GM19193 (cell line): ENCODE data around the gene SHCBP1.

Experiments
- POLR2A ChIP-seq: IDR thresholded peaks from 4 replicates; pipeline ENCODE4 v1.6.1; 2011; ENCODE audit not compliant: insufficient read depth, insufficient read length; ENCODE audit errors: extremely low read depth

SHCBP1 gene

GRCh38 chr16:46568472-46569230, 52.5 kb downstream of the SHCBP1 start:
- no peak for TF ChIP-seq POLR2A

GRCh38 chr16:46562979-46563378, 58.2 kb downstream of the SHCBP1 start:
- no peak for TF ChIP-seq POLR2A

- TF ChIP-seq POLR2A = no peak
Measured at GRCh38 chr16:46558018-46558417, 63.2 kb downstream of the SHCBP1 start.

DNA sequence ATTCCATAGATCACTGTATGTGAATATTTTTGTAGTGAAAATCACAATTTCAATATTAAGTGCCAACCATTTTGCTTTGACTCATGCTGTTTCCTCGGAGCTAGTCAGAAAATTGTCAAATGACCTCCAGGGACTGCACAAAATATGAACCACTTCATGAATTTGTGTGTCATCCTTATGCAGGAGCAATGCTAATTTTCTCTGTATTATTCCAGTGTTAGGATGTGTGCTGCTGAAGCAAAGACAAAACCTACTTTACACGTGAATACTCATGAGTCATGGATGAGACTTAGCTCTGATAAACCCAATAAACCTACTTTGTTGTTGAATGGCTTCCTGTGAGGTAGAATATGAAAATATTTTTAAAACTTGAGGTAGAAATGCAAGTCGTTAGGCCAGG, 65.2 kb downstream of the SHCBP1 start:
- no peak for TF ChIP-seq POLR2A

DNA sequence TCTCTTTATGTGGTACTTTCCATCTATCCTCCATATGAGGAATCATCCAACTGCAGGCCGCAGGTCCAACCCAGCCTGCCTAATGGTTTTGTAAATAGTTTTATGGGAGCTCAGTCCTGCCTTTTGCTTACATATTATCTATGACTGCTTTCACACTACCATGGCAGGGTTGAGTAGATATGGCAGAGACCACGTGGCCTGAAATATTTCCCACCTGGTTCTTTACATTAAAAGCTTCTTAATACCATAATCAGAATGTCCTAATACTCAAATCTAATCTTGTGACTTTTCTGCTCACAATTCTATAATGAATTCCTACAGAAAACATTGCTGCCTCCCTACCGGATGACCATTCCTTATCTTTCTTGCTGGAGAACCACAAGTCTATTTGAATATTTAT, 71.7 kb downstream of the SHCBP1 start:
- TF ChIP-seq POLR2A = no peak
